Measurements from ENCODE around the gene TTLL12.

TTLL12 gene

DNA sequence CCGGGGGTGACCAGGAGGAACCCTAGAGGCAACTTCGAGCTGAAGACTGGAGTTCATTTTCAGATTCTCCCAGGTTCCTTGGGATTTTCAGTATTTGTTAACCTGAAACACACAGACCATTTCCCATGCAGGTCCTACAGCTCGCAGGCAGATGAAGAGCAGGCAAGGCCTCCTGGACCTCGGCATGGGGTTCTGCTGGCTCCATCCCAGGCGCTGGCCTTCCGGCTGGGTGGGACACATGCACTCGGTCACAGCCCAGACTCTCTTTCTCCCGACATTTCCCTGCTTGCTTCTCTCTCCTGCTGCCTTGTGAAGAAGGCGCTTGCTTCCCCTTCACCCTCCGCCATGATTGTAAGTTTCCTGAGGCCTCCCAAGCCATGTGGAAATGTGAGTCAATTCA, 15.4 kb upstream of the TTLL12 start:
- TF ChIP-seq, protein P1, sequence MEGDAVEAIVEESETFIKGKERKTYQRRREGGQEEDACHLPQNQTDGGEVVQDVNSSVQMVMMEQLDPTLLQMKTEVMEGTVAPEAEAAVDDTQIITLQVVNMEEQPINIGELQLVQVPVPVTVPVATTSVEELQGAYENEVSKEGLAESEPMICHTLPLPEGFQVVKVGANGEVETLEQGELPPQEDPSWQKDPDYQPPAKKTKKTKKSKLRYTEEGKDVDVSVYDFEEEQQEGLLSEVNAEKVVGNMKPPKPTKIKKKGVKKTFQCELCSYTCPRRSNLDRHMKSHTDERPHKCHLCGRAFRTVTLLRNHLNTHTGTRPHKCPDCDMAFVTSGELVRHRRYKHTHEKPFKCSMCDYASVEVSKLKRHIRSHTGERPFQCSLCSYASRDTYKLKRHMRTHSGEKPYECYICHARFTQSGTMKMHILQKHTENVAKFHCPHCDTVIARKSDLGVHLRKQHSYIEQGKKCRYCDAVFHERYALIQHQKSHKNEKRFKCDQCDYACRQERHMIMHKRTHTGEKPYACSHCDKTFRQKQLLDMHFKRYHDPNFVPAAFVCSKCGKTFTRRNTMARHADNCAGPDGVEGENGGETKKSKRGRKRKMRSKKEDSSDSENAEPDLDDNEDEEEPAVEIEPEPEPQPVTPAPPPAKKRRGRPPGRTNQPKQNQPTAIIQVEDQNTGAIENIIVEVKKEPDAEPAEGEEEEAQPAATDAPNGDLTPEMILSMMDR (IDR thresholded peaks at IDR 0.05) = no peak
- intact Hi-C loops (cut with DNase I; ENCODE audit: low total_unique reads) = no loop called here
- Histone ChIP-seq H3K4me1 (no peaks in the 10 kb centered on the region), H3K9me3 (no peaks in the 10 kb centered on the region), H3K4me3 (no peak overlapping the region), H3K27ac (no peak overlapping the region), H3K36me3 (no peaks in the 10 kb centered on the region), H3K27me3 (peaks cover 0 to 31% of the 10 kb centered on the region in 2 donors)
- no peak for DNase-seq

DNA sequence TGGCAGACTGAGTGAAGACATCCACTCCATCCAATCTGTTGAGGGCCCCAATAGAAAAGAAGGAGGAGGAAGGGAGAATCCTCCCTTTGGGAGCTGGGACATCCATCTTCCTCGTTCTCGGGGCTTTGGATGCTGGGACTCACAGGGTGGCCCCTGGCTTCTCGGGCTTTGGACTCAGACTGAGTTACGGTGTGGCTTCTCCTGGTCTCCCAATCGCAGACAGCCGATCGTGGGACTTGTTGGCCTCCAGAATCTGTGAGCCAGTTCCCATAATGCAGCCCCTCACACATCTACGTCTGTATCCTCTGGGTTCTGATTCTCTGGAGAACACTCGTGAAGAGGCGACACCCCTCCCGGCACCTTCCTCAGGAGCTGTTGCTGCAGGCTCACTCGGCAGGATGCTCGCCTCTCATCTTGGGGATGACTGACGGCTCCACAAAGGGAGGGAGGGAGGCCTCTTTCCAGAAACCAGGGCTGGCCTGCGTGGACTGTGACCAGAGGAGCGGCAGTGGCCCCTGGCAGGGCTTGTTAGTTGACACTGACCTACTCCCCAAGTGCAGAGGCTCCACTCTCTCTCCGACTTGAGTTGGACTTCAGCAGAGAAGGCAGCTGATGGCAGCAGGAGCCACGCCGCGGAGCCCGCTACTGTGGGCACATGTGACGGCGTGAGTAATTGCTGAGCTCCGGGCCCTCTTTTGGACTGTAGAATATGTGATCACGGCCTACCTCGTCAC, 14.7 kb upstream of the TTLL12 start:
- DNase-seq = no peak
- Histone ChIP-seq H3K27ac (no peak overlapping the region), H3K27me3 (peaks cover 0 to 29% of the 10 kb centered on the region in 2 donors), H3K4me3 (no peak overlapping the region), H3K36me3 (no peaks in the 10 kb centered on the region), H3K4me1 (no peaks in the 10 kb centered on the region), H3K9me3 (no peaks in the 10 kb centered on the region)
- intact Hi-C loops (cut with DNase I; ENCODE audit: low total_unique reads) = no loop called here
- TF ChIP-seq, protein P1 (IDR thresholded peaks at IDR 0.05) = no peak

DNA sequence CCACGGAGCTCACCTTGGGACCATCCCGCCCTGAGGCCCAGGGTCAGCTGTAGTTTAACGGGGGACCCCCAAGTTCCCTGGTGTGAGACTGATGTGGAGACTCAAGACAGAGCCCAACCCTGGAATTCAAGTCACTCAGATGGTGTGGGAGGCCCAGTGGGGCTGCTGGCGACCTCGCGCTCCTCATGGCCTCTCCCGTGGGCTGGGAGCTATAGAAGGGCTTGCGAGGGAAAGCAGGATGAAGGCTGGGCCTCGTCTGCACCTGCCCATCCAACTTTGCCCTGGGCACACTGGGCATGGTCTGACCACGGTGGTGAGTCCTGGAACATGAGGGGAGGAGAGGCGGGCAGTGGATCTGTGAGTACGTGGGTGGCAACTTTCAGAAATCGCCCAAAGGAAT, 13.6 kb upstream of the TTLL12 start:
- H3K4me1 ChIP-seq = no peaks in the 10 kb centered on the region
- no peaks in the 10 kb centered on the region for H3K9me3 ChIP-seq
- H3K27me3 ChIP-seq = peaks cover 0 to 28% of the 10 kb centered on the region in 2 donors
- TF ChIP-seq, protein P1 (IDR thresholded peaks at IDR 0.05) = no peak
- DNase-seq = no peak
- no peaks in the 10 kb centered on the region for H3K36me3 ChIP-seq
- no peak overlapping the region for H3K27ac ChIP-seq
- intact Hi-C loops (cut with DNase I; ENCODE audit: low total_unique reads) = no loop called here
- no peak overlapping the region for H3K4me3 ChIP-seq

DNA sequence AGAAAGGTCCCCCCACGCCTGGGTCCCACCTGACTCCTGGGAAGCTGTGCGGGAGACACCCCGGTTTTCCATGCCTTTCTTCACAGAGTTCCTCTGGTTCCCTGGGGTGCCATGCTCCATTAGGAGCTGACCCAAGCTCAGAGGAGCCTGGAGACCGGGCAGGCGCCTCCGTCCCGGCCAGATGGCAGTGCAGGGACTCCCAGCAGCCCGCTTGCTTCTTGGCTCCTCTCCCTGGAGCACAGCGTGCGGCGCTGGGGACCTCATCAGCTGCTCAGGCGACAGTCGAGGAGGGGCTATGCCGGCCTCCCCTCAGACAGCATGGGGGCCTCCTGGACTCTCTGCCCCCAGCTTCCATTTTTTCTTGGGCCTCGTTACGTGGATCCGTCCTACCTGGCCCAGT, 13.1 kb upstream of the TTLL12 start:
- intact Hi-C loops (cut with DNase I; ENCODE audit: low total_unique reads) = no loop called here
- TF ChIP-seq, protein P1 (IDR thresholded peaks at IDR 0.05) = no peak
- Histone ChIP-seq H3K4me1 (no peaks in the 10 kb centered on the region), H3K27ac (no peak overlapping the region), H3K9me3 (no peaks in the 10 kb centered on the region), H3K36me3 (no peaks in the 10 kb centered on the region), H3K27me3 (peaks cover 0 to 32% of the 10 kb centered on the region in 2 donors), H3K4me3 (no peak overlapping the region)
- no peak for DNase-seq

DNA sequence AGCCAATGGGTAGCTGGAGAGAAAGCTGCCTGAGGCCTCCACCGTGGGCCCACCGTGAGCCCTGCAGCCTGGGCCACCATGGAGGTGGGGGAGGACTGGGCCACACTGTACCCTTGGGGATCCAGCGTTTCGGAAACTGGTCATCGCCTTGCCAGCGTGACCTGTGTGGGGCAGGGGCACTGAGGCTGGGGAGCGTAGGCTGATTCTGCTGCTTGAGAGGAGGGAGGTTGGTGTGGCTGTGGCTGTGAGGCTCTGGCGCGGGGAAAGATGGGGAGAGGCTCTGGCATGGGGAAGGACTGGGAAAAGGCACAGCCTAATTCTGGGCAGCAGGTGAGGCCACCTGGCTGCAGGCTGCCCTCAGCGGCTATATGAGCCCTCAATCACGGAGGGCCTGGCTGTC, 12.6 kb upstream of the TTLL12 start:
- H3K36me3 ChIP-seq = no peaks in the 10 kb centered on the region
- H3K9me3 ChIP-seq = no peaks in the 10 kb centered on the region
- DNase-seq = no peak
- H3K4me1 ChIP-seq = no peaks in the 10 kb centered on the region
- H3K4me3 ChIP-seq = no peak overlapping the region
- intact Hi-C loops (cut with DNase I; ENCODE audit: low total_unique reads) = no loop called here
- TF ChIP-seq, protein P1 (IDR thresholded peaks at IDR 0.05) = no peak
- peaks cover 0 to 32% of the 10 kb centered on the region in 2 donors for H3K27me3 ChIP-seq
- no peak overlapping the region for H3K27ac ChIP-seq
